M059J (cell line): ENCODE measurements around the gene METTL14. TPM values are rescaled to one million over a fixed set of nuclear protein-coding genes. Genes with fewer than 3 reads are reported as not detected.

ENCODE experiments used
- DNase-seq: peaks from one replicate; pipeline ENCODE4 v3.0.0-alpha.2; 2012; ENCODE audit warnings: low read depth
- total RNA-seq: library from RNA; depleted of rRNA; stranded (reverse); fragments of >200 nt; shearing (Covaris generic); gene quantifications from 2 replicates; pipeline ENCODE4 v1.2.3, GENCODE V29; 2014

The METTL14 gene
- total RNA-seq, 1 experiment from 2014 or later, result 35.5 TPM

GRCh38 chr4:118734491-118735205 lies 49.5 kb downstream of the METTL14 start:
- DNase-seq, result no peak

GRCh38 chr4:118736900-118737299 lies 51.7 kb downstream of the METTL14 start:
- no peak for DNase-seq

GRCh38 chr4:118738090-118738489 lies 52.9 kb downstream of the METTL14 start:
- no peak for DNase-seq

- no peak for DNase-seq
Measured at GRCh38 chr4:118739022-118739713, 54.0 kb downstream of the METTL14 start.

DNA sequence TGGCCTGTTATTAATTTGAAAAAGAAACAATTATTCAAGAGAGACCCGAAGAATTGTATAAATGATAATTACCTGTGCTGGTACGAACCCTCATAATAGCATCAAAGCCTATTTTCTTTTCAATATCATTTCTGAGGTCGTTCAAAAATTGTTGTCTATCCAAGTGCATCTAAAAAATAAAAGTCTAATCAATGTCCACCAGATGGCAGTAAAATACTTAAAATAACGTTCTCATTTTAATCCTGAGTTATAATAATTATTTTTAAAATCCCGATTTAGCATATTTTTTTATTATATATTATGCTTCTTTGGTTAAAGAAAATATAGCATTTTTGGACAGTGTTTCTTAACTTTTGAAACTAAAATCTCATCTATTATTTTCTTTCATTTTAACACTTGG lies 55.7 kb downstream of the METTL14 start:
- no peak for DNase-seq

- DNase-seq, result no peak
Measured at GRCh38 chr4:118741301-118741855, 56.2 kb downstream of the METTL14 start.

DNA sequence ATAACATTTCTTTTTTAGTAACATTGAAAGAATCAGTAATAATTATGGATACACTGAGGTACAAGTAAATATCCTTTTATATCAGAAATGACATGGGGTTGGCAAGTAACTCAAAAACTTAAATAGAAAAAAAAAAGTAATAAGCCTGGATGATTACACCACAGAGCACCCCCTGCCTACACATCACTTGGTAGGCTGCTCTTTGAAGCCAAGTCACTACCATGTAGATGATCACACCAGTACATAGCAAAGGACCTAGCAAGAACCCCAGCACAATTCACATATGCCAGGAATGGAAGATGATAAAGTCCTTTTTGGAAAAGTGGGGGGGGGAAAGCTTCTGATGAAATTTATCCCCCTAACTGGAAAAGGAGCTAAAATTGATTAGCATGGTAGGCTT lies 56.9 kb downstream of the METTL14 start:
- DNase-seq, result no peak

DNA sequence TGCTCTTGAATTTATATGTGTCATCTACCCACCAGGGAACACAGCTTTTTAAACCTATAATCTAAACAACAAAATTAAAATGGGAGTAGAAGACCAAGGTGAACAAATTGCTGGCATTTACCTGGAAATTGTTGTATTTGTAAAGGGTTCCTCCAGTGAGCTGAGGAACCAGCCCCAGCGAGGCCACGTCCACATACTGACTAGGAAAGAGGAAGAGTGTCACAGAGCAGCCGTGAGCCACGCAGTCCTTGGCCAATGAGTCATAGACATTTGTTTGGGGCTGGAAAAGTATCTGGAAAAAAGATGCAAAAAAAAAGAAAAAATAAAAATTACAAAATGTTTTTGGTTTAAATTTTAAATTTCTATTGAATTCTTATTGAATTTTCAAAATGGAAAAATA lies 58.7 kb downstream of the METTL14 start:
- no peak for DNase-seq

GRCh38 chr4:118745357-118745756 lies 60.2 kb downstream of the METTL14 start:
- DNase-seq, result no peak

DNA sequence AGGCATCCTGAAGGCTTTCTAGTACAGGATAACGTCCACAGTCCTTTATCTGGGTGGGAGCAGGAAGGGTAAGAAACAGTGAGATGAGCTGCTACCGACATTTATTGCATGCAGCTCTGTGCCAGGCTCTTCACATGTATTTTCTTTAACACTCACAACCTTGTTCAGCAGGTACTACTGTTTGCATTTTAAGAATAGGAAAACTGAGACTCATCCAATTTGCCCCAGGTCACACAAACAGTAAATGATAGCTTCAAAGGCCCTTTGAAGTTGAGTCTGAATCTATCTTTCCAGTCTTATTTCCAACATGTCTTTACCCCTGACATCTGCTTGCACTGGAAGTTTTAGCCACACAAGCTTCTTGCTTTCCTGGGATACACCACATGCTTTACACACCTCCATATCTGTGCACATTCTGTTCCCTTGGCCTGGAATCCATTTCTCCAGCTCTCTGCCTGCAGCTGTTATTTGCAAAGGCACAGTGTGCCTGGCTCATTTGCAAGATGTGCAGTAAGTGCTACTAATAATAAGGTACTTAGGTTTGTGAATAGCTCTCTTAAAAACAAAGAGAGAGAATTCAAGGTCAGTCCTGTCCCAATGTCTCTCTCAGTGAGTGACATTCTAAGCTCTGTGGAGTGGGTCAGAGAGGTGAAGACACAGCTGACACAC lies 61.2 kb downstream of the METTL14 start:
- no peak for DNase-seq

- DNase-seq, result no peak
Measured at GRCh38 chr4:118749347-118749988, 64.3 kb downstream of the METTL14 start.

GRCh38 chr4:118751629-118752323 lies 66.6 kb downstream of the METTL14 start:
- DNase-seq, result peak; percentile 64

DNA sequence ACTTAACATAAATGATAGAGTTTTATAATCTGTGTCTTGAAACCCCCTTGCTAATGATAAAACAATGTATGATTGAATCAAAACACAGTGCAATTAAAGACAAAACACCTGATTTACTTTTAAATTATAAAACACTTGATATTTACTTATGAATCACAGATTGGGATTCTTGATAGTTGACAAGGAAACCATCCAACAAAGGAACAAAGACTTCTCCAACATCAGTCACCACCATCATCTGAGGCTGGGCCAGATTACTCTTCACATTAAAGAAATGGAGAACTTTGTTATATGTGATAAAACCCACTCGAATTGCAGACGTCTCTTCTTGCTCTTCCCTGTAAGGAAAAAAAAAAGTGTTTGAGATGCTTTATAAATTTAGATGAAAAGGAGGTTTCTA lies 67.4 kb downstream of the METTL14 start:
- DNase-seq, result peak; percentile 59

GRCh38 chr4:118753096-118753495 lies 67.9 kb downstream of the METTL14 start:
- DNase-seq, result no peak

DNA sequence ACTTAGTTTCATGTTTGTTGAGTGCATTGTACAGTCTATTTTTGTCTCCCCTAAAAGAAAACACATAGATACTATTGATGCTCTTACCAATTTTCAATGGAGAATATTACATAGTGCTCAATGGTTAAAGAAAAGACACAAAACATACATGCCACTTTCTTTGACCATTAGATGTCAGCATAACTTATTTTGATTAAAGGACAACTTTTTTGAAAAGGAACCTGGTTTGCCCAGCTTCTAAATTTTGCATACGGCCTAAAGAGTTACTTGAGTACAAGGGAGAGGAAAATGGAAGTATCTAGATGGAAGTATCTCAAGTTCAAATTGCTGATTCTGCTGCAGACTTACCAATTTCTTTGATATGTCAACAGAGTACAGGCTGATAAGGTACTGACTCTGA lies 68.5 kb downstream of the METTL14 start:
- no peak for DNase-seq

- no peak for DNase-seq
Measured at GRCh38 chr4:118754890-118755289, 69.7 kb downstream of the METTL14 start.

- DNase-seq, result no peak
Measured at GRCh38 chr4:118755438-118756226, 70.4 kb downstream of the METTL14 start.

DNA sequence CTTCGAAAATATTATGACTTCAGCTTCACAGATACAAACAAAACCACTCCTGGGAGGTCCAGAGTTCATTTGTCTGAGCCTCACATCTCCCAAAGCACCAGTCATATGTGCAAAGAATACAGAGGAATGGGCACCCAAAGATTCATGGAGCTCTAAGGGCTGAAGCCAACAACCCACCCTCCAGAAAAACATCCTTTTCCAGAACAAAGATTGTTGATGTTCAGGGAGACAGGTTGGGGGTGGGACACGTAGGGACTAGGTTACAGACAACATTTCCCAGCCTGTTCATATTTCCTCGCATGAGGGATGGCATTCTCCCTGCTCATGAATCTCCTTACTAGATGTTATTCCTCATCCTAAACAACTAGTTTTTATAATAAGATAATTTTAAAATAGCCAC lies 71.2 kb downstream of the METTL14 start:
- no peak for DNase-seq

GRCh38 chr4:118756958-118757357 lies 71.8 kb downstream of the METTL14 start:
- DNase-seq, result no peak

GRCh38 chr4:118757761-118758251 lies 72.6 kb downstream of the METTL14 start:
- no peak for DNase-seq
